GM21367 (cell line): Measurements from ENCODE around the gene PLXNA4.

Source experiments
- ATAC-seq: cut with Tn5 transposase; IDR thresholded peaks from one replicate; pipeline ENCODE4 v1.9.1; 2021; ENCODE audit not compliant: unreplicated experiment

The PLXNA4 gene

DNA sequence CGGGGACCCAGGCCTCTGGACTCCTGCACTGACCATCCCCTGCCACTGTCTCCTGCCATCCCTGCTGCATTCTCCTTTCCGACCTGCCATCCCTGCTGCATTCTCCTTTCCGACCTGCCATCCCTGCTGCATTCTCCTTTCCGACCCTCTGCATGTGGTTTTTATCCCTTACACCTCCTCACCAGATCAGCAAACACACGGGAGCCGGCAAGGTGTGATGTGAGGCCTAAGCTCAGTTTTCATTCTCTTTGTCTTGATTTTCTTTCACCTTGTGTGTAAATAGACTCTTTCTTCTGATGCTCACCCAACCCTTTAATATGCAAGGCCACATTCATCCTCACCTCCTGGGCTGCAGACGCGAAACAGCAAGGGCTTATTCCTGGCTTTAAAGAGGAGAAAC is 11.4 kb downstream of the PLXNA4 start:
- no peak for ATAC-seq

DNA sequence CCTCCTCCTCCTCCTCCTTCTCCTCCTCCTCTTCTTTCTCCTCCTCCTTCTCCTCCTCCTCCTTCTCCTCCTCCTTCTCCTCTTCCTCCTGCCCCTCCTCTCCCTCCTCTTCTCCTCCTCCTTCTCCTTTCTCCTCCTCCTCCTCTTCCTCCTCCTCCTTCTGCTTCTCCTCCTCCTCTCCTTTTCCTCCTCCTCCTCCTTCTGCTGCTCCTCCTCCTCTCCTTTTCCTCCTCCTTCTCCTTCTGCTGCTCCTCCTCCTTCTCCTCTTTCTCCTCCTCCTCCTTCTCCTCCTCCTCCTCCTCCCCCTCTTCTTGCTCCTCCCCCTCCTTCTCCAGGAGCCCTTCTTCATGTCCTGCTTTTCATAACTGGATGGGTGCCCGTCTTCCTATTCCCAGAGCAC is 12.2 kb downstream of the PLXNA4 start:
- ATAC-seq = no peak

GRCh38 chr7:132562690-132563089 is 13.6 kb downstream of the PLXNA4 start:
- no peak for ATAC-seq

DNA sequence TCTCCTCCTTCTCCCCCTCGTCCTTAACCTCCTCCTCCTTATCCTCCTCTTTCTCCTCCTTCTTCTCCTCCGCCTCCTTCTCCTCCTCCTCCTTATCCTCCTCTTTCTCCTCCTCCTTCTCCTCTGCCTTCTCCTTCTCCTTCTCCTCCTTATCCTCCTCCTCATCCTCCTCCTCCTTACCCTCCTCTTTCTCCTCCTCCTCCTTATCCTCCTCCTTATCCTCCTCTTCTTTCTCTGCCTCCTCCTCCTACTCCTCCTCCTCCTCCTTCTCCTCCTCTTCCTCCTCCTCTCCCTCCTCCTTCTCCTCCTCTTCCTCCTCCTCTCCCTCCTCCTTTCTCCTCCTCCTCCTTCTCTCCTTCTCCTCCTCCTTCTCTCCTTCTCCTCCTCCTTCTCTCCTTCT is 14.5 kb downstream of the PLXNA4 start:
- no peak for ATAC-seq

- ATAC-seq = no peak
Observed at GRCh38 chr7:132560825-132561529, 15.3 kb downstream of the PLXNA4 start.

- ATAC-seq = no peak
Observed at GRCh38 chr7:132560105-132560504, 16.2 kb downstream of the PLXNA4 start.

- no peak for ATAC-seq
Observed at GRCh38 chr7:132558815-132559214, 17.5 kb downstream of the PLXNA4 start.

DNA sequence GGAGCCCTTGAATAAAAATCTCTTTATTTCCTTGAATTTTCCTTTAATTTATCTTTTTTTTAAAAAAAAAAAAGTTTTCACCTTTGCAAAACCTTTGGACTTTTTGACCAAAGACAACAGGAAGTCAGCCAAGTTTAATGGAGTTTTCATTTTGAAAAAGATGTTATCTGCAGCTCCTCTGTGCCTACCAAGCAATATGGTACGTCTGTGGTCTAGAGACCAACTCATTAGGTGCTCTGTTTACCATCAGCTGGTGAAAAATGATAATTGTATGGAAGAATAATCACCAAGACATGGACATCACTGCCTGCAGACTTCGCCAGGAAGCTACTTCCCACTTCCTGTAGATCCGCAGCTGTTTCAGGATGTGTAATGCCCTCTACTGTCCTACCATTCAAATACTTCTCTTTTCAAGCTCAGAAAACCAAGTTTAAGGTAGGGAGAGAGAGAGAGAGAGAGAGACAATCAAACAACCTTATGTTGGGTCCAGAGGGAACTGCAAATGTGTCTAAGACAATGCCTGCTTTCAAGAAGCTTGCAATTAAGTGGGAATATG is 18.7 kb downstream of the PLXNA4 start:
- no peak for ATAC-seq

GRCh38 chr7:132554446-132554845 is 21.8 kb downstream of the PLXNA4 start:
- no peak for ATAC-seq

GRCh38 chr7:132553031-132553430 is 23.2 kb downstream of the PLXNA4 start:
- ATAC-seq = no peak

GRCh38 chr7:132551886-132552285 is 24.4 kb downstream of the PLXNA4 start:
- no peak for ATAC-seq

DNA sequence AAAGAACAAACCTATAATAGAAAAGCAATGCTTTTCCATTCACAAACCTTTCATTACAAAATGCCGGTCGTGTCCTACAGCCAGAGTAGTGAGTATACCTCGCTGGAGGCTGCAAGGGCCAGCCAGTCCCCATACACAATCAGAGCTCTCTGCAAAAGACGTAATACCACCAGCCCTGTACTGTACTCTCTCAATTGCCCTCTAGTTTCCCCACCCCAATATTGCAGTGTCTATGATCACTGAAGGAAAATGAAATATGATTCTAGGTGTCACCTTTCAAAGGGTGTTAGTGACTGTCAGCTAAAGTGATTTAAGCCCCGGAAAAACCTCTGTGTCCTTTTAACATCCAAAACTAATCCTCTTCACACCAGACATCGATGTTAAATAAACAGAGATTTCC is 24.8 kb downstream of the PLXNA4 start:
- no peak for ATAC-seq

DNA sequence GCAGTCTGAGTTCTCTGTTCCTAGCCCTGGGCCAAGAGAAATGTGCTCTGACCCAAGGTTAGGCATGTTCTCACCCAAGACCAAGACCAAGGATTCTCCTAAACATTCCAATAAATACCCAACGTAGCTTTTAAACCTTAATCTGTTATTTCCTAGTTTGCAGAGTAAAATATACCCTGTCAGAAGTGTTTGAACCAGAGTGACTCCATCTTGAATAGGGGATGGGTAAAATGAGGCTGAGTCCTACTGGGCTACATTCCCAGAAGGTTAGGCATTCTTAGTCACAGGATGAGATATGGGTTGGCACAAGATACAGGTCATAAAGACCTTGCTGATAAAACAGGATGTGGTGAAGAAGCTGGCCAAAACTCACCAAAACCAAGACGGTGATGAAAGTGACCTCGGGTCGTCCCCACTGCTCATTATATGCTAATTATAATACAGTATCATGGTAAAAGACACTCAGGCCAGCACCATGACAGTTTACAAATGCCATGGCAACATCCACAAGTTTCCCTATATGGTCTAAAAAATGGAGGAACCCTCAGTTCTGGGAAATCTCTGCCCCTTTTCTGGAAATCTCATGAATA is 27.7 kb downstream of the PLXNA4 start:
- ATAC-seq = no peak

GRCh38 chr7:132547821-132548220 is 28.4 kb downstream of the PLXNA4 start:
- ATAC-seq = no peak

DNA sequence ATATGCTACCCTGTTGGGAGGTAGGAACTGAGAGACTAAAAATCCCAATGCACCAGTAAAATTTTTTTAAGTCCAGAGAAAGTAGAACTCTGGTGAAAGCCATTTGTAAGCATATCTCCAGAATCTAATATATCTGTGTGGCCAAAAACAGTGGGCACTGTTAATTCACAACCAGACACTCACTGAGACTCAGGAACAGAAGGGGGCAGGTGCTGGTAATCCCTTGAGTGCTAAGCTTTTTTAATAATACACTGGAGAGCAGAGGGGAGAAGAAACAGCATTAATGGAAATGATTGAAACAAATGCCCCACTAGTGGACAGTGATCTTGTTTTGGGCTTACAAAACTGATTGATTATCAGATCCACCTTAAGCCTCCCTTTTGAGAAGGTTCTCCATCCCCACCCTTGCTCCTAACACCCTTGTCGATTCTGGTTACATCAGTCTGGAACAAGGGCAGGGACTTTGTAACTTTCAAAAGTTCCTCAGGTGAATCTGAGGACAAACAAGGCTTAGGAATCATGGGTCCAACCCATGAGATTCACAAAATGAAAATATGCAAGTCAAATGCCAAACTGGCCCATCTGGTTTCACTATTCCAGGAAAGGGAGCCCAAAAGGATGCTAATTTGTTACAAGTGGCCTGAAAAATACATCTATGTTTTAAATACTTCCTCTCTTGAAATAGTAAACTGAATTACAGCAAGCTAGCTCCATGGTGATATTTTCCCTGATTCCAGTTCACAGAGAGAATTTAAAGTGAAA is 29.7 kb downstream of the PLXNA4 start:
- no peak for ATAC-seq

GRCh38 chr7:132545756-132546155 is 30.5 kb downstream of the PLXNA4 start:
- no peak for ATAC-seq

- ATAC-seq = no peak
Observed at GRCh38 chr7:132544999-132545398, 31.3 kb downstream of the PLXNA4 start.

DNA sequence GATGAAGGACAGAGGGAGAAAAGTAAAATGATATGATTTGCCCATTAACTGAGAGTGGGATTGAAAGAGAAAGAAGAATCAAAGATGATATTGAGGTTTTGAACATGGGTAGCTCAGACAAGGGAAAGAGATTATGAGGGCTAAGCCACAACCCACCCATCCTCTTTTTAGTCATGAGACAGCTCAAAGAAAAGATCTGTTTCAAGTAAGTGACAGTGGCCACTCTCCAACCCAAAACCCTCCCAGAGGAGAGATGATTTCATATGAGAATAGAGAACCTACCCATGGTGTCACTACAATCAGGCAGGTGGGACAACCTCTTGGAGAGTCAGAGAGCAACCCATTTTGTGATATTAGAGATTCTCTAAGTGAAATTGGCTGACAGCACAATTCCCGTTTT is 32.2 kb downstream of the PLXNA4 start:
- ATAC-seq = no peak

DNA sequence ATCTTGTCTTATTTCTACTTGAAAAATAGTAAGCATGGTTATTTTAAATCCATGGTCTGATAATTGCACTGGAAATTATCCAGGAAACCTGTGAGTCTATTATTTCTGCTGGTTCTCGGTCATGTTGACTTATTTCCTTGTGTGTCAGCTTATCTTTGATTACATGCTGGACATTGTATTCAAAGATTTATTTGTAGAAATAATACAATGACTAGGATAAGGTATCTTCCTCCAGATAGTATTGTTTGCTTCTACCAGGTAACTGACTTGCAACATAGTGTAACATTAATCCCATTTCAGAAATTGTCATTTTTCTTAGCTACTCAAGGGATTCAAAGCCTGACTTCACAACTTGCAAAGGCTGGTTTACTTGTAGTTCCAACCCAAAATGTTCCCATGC is 33.4 kb downstream of the PLXNA4 start:
- no peak for ATAC-seq

DNA sequence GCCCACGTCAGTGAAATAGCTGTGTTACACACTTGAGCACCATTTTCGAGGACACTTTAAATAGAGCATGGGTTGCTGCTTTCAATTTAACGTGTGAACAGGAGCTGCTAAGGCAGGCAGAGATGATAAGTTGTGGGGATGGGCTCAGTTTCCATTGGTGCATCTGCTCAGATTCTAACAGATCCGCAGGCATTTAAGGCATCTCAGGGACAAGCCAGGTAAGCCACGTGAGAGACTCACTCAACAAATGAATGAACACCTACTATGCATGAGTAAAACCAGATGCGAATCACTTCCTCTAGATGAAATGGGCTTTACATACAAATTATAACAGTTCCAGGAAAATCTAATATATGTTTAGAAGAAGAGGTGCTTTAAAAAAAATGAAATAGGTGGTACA is 34.6 kb downstream of the PLXNA4 start:
- no peak for ATAC-seq

DNA sequence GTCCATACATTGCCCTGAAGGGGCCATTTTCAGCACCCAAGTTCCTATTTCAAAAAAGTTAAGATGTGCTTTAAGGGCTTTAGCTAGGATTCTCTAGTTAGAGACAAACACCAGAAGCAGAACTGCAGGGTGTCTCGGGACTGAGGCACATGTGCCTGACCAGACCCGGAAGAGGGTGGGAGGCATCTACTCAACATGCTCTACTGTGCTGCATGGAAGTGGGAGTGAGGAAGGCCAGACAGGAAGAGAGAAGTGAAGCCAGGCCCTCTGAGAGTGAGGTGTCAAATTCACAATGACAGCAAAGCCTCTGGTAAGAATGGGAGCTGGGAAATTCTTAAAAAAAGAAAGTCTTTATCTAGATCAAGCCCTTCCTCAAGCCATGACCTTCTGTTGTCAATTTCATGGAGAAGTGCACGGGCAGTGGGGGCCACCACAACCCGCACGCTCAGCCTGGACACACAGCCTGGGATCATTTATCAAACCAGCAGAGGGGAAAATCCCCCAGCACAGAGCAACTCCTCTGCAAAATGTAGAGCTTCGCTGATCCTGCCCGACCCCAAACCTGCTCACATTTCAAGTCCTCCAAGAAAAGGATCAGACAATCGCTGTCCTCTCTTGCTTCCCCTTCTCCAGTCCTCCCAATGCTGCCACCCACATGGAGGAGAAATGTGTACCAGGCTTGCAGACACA is 38.7 kb downstream of the PLXNA4 start:
- no peak for ATAC-seq
